HFFc6 (cell line): ENCODE results near the gene MIPEP. TPM values are rescaled to one million over a fixed set of nuclear protein-coding genes. Genes with fewer than 3 reads are reported as not detected.
"Not testable (repeated sequence)": the region's sequence is repeated elsewhere in the genome, so short reads cannot be mapped to it uniquely, and the experiment has no call there.

ENCODE experiments used
- DNase-seq: peaks from one replicate; pipeline ENCODE4 v3.0.0-alpha.2; 2018
- H3K27ac Mint-ChIP-seq: 2 replicates; pipeline ENCODE4 v1.8.0; 2020; ENCODE audit warnings: mild to moderate bottlenecking, mixed read lengths
- H3K27me3 Mint-ChIP-seq: 2 replicates; pipeline ENCODE4 v1.8.0; 2021; ENCODE audit warnings: mild to moderate bottlenecking, moderate library complexity, mixed read lengths; ENCODE audit not compliant: insufficient read depth
- H3K36me3 Mint-ChIP-seq: 2 replicates; pipeline ENCODE4 v1.8.0; 2021; ENCODE audit warnings: low read depth, mixed read lengths
- H3K4me1 Mint-ChIP-seq: 2 replicates; pipeline ENCODE4 v1.8.0; 2020; ENCODE audit warnings: low read depth, mixed read lengths
- H3K4me3 Mint-ChIP-seq: 2 replicates; pipeline ENCODE4 v1.8.0; 2020; ENCODE audit warnings: mild to moderate bottlenecking, moderate library complexity, mixed read lengths
- H3K9me3 Mint-ChIP-seq: 2 replicates; pipeline ENCODE4 v1.8.0; 2020; ENCODE audit warnings: mild to moderate bottlenecking, mixed read lengths
- CTCF ChIP-seq: fragments of 200-600 bp; sonication (generic); IDR thresholded peaks from 2 replicates; pipeline ENCODE4 v1.5.0; 2021; ENCODE audit warnings: antibody characterized with exemption, mild to moderate bottlenecking
- total RNA-seq, 6 experiments: library from RNA; stranded (reverse); fragmentation: NEBNext Ultra II Directional; extraction: Animal tissue kit (Norgen Biotek cat#: 25700); gene quantifications; 2 replicates in 1 of 6; 3 replicates in 5 of 6; pipeline ENCODE4 v1.2.3, GENCODE V29; 2021

The MIPEP gene
- total RNA-seq, 6 experiments from 2014 or later = 11.3 to 15.6 (median 13.1) TPM

GRCh38 chr13:23883255-23883654 is 5.9 kb downstream of the MIPEP start:
- Mint-ChIP-seq H3K9me3 (no peaks in the 10 kb centered on the region), H3K27me3 (peaks cover 3% of the 10 kb centered on the region), H3K36me3 (peaks cover 10% of the 10 kb centered on the region), H3K27ac (no peak overlapping the region), H3K4me1 (peaks cover 18% of the 10 kb centered on the region), H3K4me3 (no peak overlapping the region)
- TF ChIP-seq CTCF = no peak
- DNase-seq = no peak

- not testable (repeated sequence) for H3K4me1 Mint-ChIP-seq, H3K9me3 Mint-ChIP-seq, DNase-seq, H3K27me3 Mint-ChIP-seq, H3K27ac Mint-ChIP-seq, H3K4me3 Mint-ChIP-seq
- peaks cover 10% of the 10 kb centered on the region for H3K36me3 Mint-ChIP-seq
These were observed 7.8 kb downstream of the MIPEP start for GRCh38 chr13:23881402-23881800.

- H3K4me1 Mint-ChIP-seq = not testable (repeated sequence)
These were observed 8.5 kb downstream of the MIPEP start for GRCh38 chr13:23880493-23881401.

GRCh38 chr13:23877286-23877685 is 11.9 kb downstream of the MIPEP start:
- Mint-ChIP-seq H3K27me3 (peaks cover 3% of the 10 kb centered on the region), H3K4me1 (no peaks in the 10 kb centered on the region), H3K27ac (no peak overlapping the region), H3K4me3 (no peak overlapping the region), H3K36me3 (peaks cover 5% of the 10 kb centered on the region; the same call in 1 of the 2 replicates), H3K9me3 (no peaks in the 10 kb centered on the region)
- TF ChIP-seq CTCF = no peak
- DNase-seq = no peak

More at GRCh38 chr13:23880493-23881401, 8.5 kb downstream of the MIPEP start:
- H3K9me3 Mint-ChIP-seq, DNase-seq, H3K4me3 Mint-ChIP-seq, H3K27me3 Mint-ChIP-seq, H3K27ac Mint-ChIP-seq: not testable (repeated sequence)
- peaks cover 10% of the 10 kb centered on the region for H3K36me3 Mint-ChIP-seq

GRCh38 chr13:23876265-23876664 is 12.9 kb downstream of the MIPEP start:
- Mint-ChIP-seq H3K36me3 (peaks cover 5% of the 10 kb centered on the region; the same call in 1 of the 2 replicates), H3K27ac (no peak overlapping the region), H3K27me3 (no peaks in the 10 kb centered on the region)

GRCh38 chr13:23871616-23872220 is 17.5 kb downstream of the MIPEP start:
- TF ChIP-seq CTCF = peak; percentile 84
- Mint-ChIP-seq H3K27me3 (no peaks in the 10 kb centered on the region), H3K4me3 (no peak overlapping the region), H3K27ac (no peak overlapping the region), H3K36me3 (no peaks in the 10 kb centered on the region), H3K9me3 (no peaks in the 10 kb centered on the region), H3K4me1 (peaks cover 9% of the 10 kb centered on the region; the same call in 1 of the 2 replicates)
- peak; percentile 46 for DNase-seq

More at GRCh38 chr13:23876265-23876664, 12.9 kb downstream of the MIPEP start:
- Mint-ChIP-seq H3K4me3 (no peak overlapping the region), H3K4me1 (peaks cover 2% of the 10 kb centered on the region; the same call in 1 of the 2 replicates), H3K9me3 (no peaks in the 10 kb centered on the region)
- DNase-seq = peak; percentile 28
- TF ChIP-seq CTCF = peak; percentile 73
